GM19455 (cell line): ENCODE results near the gene PLEKHG4B.

Experiments
- ATAC-seq: cut with Tn5 transposase; IDR thresholded peaks from one replicate; pipeline ENCODE4 v1.9.1; 2021; ENCODE audit not compliant: unreplicated experiment

PLEKHG4B gene

GRCh38 chr5:169071-169727, 77.2 kb downstream of the PLEKHG4B start:
- no peak for ATAC-seq

DNA sequence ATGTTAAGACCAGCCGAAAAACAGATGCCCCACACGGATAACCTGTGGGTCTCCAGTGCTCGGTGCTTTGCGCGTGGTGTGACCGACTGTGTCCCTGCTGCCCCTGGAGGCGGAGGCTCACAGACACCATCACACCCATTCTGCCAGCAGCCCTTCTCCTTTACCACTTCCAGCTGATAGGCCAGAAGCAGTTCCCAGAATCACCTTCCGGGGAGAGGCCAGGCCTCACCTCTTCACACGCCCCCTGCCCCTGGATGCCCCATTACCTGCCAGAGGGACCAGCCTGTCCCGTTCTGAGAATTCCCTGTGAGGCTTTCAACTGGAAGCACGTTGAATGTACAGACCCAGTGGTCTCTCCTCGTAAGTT, 77.7 kb downstream of the PLEKHG4B start:
- ATAC-seq = no peak

DNA sequence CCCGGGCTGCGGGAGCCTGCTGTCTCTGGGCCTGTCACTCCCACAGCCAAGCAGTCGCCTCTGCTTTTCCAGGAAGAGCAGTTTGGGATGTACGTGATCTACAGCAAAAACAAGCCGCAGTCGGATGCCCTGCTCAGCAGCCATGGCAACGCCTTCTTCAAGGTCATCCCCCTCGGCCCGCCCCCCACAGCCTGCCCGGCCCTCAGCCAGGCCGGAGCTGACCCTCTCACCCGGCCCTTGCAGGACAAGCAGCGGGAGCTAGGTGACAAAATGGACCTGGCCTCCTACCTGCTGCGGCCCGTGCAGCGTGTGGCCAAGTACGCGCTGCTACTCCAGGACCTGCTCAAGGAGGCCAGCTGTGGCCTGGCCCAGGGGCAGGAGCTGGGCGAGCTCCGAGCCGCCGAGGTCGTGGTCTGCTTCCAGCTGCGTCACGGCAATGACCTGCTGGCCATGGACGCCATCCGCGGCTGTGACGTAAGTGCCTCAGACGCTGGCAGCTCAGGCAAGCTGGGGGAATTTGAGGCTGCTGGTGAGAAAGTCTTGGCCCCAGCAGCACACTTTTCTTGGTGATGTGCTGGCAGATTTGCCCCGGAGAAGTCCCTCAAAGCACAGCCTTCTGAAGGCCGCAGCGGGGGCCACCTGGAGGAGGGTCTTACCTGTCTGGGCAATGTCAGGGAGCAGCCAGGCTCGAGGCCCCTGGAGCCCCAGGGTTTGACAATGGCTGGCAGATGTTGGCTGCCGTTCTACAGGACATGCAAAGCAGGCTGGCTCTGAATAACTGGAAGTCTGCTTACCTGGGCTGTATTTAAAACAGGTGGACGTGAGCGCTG, 79.2 kb downstream of the PLEKHG4B start:
- no peak for ATAC-seq

DNA sequence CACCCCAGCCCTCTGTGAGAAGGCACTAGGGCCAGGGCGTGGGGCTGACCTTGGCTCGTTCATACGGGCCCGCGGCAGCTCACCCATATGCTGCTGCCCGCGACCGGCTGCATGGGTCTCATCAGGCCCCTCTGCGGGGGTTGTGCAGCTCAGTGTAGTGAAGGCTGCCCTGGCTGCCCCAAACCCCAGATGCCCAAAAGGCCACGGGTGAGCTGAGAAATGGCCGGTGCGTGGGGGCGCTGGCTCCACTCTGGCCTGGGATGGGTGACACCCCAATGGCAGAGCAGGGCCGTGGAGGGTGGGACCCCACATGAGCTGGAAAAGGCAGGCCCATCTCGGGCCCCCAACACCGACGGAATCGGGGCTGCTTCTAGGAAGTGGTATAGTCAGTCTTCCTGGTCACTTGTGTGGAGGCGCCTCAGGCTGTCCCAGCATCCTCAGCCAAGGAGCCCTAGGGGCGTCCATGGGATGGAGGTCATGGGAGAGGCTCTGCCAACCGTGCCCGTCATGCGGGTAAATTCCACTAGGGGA, 79.9 kb downstream of the PLEKHG4B start:
- no peak for ATAC-seq

DNA sequence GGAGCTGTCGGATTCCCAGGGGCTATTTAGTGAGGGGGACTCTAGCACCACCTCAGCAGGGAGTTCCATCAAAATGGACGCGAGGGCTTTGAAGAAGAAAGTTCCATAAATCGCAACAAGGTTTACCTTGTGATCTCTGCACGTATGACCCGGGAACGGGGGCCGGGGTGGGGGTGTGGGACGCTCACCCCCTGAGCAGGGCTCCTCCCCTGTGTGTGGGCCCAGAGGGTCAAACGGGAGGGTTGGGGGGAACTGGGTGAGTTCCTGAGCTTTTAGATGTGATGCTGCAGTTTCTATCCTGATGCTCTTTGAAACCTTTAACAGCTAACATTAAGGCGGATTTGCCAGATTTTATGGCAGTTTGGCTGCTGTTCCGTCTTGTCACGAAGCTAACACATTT, 80.5 kb downstream of the PLEKHG4B start:
- ATAC-seq = no peak

- no peak for ATAC-seq
Observed at GRCh38 chr5:172841-173251, 80.9 kb downstream of the PLEKHG4B start.

GRCh38 chr5:173392-174290, 81.7 kb downstream of the PLEKHG4B start:
- ATAC-seq = no peak

GRCh38 chr5:174291-174600, 82.3 kb downstream of the PLEKHG4B start:
- no peak for ATAC-seq

DNA sequence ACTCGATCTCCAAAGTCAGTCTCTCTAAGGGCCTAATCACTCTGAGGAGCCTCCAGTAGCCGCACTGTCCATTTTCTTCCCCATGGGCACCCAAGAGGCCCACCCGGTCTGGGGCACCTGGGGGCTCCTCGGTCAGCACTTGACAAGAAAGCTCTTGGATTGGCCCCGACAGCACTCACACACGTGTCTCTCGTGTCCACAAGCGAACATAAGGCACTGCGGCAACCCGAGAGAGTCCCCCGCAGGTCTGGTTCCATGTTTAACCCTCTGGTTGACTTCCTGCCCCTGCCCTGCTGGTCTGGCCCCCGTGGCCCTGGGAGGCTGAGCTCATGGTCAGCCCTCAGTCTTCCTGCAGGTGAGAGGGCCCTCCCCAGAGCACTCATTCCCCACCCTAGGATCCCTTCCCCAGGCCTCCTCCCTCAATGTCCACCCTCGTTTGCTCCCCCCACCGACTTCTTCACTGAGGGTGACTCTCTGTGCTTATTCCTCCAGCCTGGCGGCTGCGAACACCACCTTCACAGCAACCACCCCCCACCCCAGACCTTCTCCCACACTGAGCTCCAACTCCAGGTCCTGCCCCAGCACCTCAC, 83.0 kb downstream of the PLEKHG4B start:
- no peak for ATAC-seq

DNA sequence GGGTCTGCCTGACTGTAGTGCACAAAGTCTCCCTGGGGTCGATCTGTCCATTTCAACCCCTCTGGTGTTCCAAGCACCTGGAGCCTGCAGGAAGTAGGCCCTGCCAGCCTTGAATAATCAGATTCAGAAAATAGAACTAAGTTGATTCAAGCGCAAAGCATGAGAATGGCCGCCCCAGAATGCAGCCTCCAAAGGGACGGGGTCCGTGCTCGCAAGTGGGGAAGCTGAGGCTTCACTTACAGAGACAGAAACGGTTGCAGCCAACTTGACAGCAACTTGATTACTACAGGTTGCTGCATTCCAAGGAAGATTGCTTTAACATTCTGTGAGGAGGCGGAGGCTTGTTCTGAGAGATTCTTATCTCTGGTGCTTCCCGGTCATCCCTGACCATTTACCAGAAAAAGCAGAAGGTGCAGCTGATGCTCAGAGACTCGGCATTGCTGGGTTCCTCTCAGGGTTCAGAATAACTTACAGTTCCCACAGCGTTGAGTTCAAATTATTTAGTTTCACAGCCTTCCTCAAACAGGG, 84.4 kb downstream of the PLEKHG4B start:
- no peak for ATAC-seq

DNA sequence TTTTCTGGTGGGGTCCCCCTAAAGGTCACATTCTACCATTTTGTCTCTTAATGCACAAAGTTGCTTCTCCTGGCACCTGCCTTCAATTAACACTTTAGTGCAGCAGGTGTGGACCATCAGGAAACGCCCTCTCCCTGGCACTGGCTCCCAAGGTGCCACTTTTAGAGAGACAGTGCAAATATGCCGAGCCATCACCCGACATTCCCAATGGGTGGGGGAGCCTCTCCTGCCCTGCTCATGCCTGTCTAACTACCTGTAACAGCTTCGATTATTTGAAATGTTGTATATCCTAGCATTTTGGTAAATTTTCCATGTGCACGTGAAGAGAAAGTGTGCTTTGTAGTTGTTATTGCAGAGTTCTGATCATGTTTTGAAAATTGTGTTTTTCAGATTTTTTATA, 86.1 kb downstream of the PLEKHG4B start:
- ATAC-seq = no peak

- no peak for ATAC-seq
Observed at GRCh38 chr5:179401-179800, 87.4 kb downstream of the PLEKHG4B start.

- ATAC-seq = no peak
Observed at GRCh38 chr5:180286-180918, 88.4 kb downstream of the PLEKHG4B start.

- no peak for ATAC-seq
Observed at GRCh38 chr5:181160-181559, 89.2 kb downstream of the PLEKHG4B start.

DNA sequence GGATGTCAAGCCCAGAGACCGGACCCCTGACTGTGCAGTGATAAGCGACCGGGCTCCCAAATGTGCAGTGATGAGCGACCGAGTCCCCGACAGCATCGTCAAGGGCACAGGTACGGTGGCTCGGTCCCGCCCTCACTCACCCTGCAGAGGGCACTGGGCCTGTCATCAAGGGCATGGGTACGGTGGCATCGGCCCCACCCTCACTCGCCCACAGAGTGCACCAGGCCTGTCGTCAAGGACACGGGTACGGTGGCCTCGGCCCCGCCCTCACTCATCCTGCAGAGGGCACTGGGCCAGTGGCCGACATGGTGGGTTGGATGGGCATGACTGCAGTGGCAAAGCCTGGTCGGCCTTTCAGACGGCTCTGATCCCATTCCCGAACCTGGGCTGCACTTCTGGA, 89.6 kb downstream of the PLEKHG4B start:
- no peak for ATAC-seq

GRCh38 chr5:182126-182525, 90.2 kb downstream of the PLEKHG4B start:
- ATAC-seq = no peak

DNA sequence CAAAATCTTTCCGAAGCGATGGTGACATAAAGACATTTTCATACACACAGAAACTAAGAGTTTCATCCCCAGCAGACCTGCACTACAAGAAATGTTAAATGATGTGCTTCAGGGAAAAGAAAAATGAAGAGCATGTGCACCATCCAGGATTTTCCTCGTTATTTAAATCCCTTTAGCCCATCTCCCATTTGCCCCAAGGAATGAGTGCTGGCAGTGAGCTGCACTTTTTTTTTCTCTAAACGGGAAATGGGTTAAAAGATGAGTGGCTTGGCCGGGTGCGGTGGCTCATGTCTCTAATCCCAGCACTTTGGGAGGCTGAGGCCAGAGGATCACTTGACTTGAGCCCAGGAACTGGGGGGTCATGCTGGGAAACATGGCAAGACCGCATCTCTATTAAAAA, 92.5 kb downstream of the PLEKHG4B start:
- ATAC-seq = no peak

GRCh38 chr5:185095-186070, 93.4 kb downstream of the PLEKHG4B start:
- ATAC-seq = no peak
